NCI-H1105 treated with DMSO at 0.1 percent for 48 hours (cell line): Measurements from ENCODE around the gene ST7.
A peak's percentile ranks its signal among the peaks of the same experiment; 100 is the strongest.

ENCODE experiments used
- DNase-seq: peaks from one replicate; lab custom pipeline; 2025; lab: John Stamatoyannopoulos, UW

The ST7 gene

GRCh38 chr7:116978006-116978405 lies 24.7 kb downstream of the ST7 start:
- DNase-seq: no peak

DNA sequence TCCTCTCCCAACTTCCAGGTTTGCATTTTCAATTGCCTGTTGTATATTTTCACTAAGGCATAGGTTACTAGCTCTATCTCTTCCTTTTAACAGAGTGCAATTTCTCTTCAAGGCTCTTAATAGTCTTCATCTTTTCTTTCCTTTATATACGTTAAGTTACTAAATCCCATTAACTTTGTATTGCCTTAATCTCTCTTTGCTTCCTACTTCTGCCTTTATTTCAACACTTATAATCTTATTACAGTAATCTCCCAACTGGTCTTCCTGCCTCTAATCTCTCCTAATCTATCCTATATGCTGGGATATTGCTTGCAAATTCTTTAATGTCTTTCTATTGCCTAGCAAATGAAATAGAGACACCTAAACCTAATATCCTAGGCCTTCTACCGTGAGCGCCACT lies 26.1 kb downstream of the ST7 start:
- DNase-seq: no peak

DNA sequence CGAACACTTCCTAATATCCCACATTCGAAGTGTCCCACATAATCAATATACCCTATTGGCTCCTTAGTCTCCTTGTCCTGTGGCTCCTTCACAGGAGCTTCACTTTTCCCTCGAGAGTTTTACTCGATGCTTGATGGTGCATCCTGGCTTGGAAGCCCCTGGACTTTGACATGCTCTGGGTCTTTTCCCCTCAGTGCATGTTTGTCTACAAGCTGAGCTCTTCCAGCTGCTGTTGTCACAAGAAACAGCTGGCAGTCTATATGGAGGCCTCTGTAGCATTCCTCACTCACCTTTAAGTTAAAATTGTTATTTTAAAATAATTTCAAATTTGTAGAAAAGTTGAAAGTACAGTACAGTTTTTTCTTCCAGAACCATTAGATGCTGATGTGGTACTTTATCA lies 27.1 kb downstream of the ST7 start:
- no peak for DNase-seq

- DNase-seq: no peak
These were observed 28.6 kb downstream of the ST7 start for GRCh38 chr7:116981939-116982338.

DNA sequence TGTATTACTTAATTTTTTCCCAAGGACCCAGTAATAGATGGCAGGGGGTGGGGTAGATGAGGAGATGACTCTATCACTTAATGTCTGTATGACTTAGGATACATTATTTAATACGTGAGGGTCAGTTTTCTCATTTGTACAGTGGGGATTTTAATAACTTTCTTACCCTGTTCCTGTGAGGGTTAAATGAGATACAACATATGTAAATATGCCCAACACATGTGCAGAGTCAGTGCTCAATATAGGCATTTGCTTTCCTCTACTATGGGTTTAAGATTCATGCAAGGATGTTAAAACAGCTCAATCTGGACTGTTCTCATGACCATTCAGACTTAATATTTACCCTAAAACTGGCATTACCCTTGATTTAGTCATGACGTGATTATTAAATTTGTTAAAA lies 31.2 kb downstream of the ST7 start:
- DNase-seq: no peak

DNA sequence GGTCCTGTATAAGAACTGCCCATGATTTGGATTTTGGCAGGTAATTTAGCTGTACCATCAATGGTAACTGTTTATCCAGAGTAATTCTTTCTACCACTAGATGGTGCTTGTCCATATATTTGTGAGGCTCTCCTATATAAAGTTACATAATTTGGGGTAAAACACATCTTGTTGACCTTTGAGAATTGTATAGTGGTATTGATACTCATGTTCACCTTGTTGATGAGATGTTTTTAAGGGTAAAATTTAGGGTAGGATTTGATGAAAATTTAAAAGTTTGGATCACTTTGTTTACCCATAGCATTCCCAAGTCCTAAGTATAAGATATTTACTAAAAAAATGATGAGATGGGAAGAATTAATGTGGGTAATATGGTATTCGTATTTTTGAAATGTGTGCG lies 31.6 kb downstream of the ST7 start:
- DNase-seq: peak; percentile 61

GRCh38 chr7:116985575-116985974 lies 32.3 kb downstream of the ST7 start:
- DNase-seq: no peak

DNA sequence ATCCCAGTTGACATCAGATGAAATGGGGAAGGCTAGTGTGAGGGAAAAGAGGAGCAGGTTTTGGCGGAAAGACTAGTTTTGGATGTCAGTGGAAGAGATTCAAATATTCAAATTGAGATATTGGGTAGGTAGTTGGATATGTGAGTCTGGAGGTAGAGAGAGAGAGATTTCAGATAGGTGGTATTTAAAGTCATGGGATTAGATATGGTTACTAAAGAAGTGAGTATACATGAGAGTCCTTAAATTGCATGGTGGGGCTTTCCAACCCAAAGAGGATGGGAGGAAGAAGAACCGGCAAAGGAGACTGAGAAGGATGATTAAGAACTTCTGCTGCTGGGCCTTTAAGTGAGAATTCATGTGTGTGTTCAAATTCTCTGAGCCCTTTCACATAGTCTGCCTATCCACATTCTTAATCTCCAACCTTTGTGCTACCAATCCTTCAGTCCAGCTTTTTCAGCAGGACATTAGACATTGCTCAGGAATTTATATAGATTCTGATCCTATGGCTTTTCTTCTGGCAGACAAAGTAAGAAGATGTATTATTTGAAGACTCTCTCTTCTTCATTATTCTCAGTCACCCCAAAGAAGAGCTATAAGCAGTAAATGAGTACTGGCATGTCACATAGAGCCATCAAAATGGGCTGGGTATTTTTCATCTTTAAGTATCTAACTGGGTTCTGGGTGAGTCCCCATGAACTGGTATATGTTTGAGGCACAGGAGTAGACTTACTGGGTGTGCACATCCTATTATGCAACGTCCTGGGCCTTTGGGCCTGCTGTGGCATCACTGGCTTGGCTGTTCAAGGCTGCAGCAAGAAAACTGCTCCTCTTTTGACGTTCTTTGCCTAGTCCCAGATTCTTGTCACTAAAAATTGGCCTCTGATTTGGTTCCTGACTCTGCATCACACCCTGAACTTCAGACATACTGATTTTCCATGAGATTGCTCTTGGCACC lies 33.6 kb downstream of the ST7 start:
- DNase-seq: no peak

GRCh38 chr7:116988363-116988989 lies 35.2 kb downstream of the ST7 start:
- DNase-seq: peak; percentile 45

GRCh38 chr7:116990056-116990455 lies 36.8 kb downstream of the ST7 start:
- no peak for DNase-seq

DNA sequence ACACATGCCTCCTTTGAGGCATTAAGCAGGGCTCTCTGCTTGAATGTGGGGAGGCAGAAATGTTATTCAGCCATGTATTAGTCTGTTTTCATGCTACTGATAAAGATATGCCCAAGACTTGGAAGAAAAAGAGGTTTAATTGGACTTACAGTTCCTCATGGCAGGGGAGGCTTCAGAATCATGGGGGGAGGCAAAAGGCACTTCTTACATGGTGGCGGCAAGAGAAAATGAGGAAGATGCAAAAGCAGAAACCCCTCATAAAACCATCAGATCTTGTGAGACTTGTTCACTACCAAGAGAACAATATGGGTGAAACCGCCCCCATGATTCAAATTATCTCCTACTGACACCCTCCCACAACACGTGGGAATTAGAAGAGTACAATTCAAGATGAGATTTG lies 37.9 kb downstream of the ST7 start:
- DNase-seq: no peak

DNA sequence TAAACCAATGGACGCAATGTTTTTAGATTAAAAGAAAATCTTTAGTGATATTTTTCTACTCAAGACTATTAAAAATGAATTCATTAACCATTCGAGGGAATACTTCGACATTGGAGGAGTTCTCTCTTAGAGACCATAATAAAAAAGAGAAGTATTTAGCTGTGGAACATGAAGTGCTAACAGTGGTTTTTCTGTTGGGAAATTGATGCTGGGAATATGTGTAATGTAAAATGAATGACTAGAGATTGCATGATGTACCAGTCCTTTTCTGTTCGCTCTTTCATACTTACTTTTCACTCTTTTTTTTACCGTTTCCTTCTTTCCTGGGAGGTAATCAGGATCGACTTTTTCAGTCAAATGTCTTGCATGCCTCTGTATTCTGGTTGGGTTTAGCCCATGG lies 41.3 kb downstream of the ST7 start:
- DNase-seq: no peak

GRCh38 chr7:116997972-116998371 lies 44.7 kb downstream of the ST7 start:
- DNase-seq: no peak

DNA sequence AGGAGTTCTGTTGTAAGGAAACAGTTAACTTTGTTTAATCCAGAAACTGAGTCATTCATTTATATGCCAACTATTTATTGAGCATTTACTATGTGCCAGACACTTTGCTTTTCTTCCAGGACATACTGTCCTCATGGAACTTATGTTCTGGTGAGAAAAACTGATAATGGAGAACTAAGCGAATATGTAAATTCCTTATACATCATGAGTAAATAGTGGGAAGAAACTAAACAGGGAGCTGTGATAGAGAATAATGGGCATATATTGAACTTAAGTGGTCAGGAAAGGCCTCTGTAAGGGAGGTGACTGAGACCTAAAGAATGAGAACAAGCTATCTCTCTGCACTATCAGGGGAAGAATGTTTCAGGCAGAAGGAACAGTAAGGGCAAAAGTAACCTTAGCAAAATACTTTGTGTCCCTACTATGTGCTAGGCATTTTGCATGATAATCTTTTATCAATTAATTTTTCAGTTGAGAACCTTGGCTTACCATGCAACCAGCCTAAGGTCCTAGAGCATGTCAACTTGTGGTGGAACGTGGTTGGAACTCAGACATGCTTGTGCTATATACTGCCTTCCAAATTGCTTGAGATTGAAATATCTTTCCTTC lies 45.4 kb downstream of the ST7 start:
- no peak for DNase-seq

GRCh38 chr7:116999311-116999710 lies 46.0 kb downstream of the ST7 start:
- no peak for DNase-seq

DNA sequence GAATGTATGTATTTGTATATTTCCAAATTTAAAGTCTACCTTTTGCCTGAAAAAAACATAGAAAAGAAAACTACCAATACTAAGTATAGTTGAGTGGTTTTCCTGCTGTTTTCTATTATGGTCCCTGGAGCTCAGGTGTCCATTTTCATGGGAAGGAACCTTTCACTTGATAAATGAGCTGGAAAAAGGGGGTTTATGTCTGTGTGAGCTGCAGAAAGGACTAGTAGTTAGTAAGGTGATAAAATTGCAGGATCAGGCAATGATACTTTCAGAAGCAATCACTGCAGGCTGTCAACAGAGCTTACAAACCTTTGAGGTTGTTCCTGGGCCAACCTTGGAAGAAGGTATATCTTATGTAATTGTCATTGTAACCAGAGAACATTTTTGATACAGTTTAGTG lies 48.0 kb downstream of the ST7 start:
- no peak for DNase-seq

DNA sequence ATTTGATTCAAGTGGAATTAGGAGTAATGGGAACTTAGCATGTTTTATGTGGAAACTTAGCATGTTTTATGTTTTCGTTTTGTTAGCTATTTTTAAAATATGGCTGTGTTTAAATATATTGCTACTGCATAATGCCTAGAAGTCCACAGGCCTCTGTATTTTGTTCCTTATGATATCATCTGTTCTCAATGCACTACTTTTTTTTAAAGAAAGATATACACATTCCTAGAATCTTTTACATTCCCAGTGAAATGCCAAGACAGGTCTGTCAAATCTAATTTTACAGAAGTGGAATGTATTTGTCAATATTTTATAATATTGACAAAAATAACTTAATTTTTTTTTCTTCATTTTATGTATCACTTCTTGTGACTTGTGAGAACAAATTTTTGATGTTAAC lies 51.6 kb downstream of the ST7 start:
- no peak for DNase-seq

DNA sequence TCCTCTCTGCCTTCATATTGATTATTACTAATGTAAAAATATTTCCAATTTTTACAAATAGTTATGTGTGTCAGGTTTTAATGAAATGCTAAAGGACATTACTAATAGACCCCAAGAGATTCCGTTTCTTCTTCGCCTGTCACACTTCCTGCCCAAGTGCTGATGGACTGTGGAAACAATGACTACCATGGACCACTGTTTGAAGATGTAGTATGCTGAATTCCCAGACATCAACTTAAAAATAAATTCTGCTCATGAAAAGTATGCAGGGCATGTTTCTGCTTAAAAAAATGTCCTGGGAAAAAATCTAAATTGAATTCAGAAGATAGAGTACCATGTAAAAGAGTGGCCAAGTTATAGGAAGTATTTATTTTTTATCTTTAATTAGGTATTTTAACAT lies 52.1 kb downstream of the ST7 start:
- DNase-seq: no peak

GRCh38 chr7:117006907-117007684 lies 53.8 kb downstream of the ST7 start:
- no peak for DNase-seq

- DNase-seq: no peak
These were observed 55.0 kb downstream of the ST7 start for GRCh38 chr7:117008118-117008885.

GRCh38 chr7:117008886-117009531 lies 55.7 kb downstream of the ST7 start:
- no peak for DNase-seq
